GM18867 (cell line): ENCODE results near the gene NTM.

Experiments
- ATAC-seq: cut with Tn5 transposase; IDR thresholded peaks from one replicate; pipeline ENCODE4 v1.9.1; 2021; ENCODE audit warnings: mild to moderate bottlenecking, moderate library complexity; ENCODE audit not compliant: unreplicated experiment

NTM gene

DNA sequence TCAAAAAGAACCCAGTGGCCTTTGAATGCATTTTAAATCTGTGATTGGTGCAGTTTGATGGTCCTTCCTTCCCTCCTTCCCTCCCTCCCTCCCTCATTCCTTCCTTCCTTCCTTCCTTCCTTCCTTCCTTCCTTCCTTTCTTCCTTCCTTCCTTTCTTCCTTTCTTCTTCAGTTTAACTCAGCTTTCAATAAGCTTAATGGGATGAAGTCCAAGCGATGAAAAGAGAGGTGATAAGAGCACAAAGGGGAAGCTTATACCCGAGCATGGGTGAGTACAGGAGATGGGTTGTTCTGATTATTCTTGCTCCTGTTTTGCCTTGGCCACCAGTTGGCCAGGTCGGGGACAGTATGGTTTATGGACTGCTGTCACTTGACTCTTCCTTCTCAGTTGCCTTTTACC, 605.6 kb downstream of the NTM start:
- no peak for ATAC-seq

DNA sequence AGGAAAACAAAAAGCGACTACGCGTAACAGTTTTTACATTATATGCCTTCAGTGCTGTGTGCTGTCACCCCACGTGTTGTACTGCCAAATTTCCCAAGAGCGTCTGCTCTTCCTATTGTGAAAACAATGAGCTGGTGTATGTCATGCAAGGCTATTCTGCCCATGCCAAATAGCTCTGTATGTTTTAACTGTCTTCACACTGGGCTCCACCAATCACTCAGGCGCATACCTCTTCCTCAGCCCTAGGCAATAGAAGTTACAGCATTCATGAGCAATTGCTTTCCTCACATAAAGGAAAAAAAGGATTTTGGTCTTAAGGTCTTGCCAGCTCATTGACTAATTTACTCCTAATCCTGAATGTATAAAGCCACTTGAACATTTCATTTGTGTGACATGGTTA, 606.8 kb downstream of the NTM start:
- no peak for ATAC-seq

DNA sequence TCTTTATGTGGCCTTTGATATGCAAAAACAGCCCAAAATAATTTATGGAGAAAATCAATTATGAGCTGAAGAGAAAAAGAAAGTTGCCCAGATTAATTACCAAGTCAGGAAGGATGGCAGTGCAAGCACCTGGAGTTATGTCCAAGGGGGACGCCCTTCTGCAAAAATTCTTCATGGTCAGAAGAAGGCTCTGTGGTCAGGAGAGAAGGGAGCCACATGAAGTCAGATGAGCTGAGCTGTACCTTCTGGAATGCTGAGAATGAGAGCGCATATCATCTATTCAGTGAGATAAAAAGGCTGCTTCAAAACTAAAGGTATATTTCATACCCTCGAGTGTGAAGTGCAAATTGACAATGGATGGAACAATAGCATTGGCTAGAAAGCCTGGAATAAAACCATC, 607.4 kb downstream of the NTM start:
- ATAC-seq, result no peak

DNA sequence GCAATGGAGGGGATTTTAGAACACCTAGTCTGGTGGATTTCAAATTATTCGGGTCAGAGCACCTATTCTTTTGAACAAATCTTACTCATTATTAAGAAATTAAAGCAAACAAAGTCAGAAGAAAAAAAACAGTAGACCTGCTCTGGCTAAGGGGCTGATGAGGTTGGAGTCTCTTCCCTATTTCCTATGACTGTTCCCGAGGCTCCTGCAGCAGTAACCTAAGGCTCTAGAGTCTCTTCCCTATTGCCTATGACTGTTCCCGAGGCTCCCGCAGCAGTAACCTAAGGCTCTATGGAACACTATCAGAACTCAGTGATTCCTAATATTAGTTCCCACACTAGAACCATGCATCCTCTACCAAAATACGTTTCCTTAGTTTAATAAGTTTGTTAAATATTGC, 607.9 kb downstream of the NTM start:
- no peak for ATAC-seq

DNA sequence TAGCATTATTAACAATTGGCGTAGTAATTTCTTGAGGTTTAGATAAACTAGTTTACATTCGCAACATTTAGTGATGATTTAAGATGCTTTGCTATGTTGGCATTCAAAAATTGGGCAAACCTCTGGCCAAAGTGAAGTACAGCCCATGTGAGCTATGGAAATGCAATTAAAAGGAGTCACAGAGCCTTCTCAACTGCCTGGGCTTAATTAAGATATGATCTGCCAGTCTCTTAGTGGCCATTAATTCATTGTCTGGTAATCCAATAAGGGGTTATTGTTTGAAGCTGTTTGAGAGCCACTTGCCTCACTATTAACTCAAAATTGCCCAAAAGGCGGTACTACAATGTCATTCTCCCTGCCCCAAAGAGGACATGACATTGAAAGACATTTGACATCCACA, 608.9 kb downstream of the NTM start:
- ATAC-seq, result no peak

DNA sequence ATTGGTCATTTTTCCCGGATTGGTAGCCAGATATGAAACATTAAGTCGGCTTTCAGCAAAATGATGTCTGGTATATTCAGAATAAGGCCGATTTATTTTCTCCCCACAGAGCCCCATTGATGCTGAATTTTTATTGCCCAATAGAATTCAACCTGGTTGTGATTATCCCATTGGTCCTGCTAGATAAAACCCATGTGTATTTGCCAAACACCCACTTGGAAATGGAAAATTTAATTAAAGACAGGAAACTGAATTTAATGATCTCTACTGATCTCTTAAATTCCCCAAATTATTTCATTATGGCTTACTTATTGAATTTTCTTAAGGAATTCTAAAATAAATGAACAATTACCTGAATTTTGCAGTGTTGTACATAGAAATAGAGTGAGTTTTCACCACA, 609.8 kb downstream of the NTM start:
- no peak for ATAC-seq

DNA sequence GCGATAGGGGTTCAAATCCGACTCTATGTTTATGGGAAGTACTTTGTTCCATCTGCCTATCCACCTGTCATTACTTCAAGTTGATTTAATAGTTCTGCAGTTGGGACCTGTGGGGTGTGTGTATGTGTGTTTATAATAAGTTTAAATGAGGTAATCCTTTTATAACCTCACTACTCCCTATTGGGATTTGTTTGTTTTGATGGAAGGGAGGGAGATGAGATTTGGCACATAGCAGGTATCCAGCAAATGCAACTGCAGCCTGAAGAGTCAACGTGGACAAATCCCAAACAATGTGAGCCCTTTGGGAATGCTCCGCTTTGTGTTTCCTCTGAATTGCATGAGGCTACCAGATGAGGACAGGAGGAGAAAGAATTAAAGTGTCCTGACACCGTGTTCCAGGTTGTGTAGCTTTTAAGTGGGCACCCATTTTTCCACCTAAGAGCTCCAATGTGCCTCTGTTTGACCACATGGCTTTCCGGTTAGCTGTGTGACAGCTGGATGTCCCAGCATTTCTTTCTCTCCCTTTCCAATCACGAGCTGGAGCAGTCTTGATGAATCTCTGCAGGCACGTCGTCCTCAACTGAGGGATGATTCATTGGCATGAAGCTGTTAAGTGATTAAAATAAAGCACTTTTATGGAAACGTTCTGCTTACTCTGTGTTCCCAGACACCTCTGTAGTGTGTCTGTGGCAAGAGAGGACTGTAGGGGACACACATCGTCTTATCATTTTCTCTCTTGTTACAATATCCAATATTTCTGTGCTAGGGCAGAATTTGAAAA, 610.7 kb downstream of the NTM start:
- ATAC-seq, result no peak

DNA sequence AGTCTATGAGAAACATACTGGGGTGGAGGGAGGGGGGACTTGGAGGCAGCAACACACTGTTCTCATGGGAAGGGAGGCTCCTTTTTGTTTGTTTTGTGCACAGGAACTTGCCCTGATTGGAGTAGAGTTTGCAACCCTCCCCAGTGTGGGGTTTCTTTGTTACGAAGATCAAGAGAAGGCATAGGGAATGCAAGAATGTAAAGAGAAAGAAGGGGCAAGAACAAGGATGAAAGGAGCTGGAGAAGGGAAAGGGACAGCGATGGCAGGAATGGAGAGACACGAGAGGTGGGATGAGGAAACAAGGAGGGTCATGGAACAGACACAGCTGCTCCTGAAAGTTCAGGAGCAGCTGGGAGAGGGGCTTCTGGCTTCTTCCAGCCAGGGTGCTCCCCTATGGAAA, 611.7 kb downstream of the NTM start:
- ATAC-seq, result no peak

DNA sequence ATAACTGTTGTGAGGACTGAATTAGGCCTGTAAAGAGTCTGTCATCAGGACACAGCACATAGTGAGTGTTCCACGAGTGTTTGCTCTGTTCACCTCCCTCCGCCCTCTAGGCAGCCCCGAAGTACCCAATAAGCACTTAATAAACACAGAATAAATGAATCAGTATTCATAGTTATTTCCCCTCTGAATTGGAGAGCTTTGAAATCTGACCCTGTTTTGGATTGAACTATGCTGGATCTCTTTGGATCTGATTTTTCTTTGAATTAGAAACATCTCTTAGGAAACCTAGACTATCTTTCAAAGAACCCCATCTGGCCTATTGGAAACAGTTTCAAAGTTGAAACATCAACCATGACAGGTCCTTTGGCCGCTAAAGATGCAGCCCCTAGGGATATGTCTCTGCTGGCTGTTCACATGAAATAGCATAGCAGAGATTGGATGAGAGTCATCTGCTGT, 615.5 kb downstream of the NTM start:
- no peak for ATAC-seq

DNA sequence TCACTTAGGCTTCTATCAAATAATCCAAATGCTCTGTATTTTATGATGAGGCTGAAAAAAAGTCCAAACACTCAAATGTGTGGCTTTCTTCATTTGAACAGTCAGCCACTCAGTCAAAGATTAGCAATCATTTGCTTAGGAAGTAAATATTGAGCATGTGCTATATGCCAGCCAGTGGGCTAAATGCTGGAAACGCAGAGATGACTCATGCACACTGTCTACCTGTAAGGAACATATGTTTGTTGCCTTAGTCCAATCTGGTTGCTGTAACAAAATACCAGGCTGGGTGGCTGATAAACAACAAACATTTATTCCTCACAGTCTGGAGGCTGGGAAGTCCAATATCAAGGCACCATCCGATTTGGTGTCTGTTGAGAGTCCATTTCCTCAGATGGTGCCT, 617.3 kb downstream of the NTM start:
- no peak for ATAC-seq

DNA sequence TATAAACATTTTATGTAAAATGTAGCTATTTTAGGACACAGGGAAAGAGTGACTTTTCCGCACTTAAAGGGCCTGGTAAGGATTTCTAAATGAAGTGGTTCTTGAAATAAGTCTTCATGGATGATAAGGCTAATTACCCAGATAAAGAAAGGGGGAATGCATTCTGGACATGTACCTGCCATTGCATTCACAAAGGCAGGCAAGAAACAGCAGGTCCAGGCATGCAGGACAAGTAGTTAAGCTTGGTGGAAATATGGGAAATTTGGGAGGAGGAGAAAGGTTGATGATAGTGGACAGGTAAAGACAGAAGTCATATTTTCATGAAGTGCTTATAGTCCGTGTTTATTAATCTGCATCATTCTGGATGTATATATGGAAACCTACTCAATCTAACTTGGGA, 621.2 kb downstream of the NTM start:
- ATAC-seq, result no peak

DNA sequence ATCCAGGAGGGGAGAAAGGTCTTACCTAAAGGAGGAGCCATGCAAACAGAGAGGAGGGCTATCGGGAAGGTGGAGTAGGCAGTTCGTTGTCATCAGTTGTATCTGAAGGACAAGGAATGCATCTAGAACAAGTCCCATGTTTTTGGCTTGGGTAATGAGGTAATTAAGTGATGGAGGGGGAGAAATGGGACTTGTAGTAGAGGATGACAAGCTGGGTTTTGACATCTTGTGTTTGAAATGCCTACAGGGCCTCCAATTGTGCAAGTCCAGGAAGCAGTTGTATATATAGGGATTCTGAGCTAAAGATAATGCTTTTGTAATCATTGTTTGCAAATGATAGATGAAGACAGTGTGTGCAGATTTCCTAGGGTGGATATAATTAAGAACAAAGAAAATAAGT, 622.8 kb downstream of the NTM start:
- no peak for ATAC-seq

DNA sequence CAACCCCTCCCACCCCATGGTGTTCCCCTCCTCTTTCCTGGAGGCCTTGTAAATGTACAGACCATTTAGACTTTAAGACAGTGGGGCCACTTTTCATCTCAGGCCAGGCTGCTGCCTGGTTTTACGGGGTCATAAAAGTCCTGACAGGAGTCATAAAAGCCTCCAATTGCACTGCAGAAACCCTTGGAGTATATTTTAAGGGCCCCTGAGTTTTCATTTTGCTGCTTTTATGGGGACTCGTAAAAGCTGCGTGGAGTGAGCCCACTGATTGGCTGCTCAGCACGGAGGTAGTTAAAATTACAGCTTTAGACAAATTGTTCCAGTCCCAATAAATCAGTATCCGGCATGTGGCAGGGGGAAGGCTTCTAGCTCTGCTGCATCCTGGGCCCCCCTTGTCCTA, 627.6 kb downstream of the NTM start:
- no peak for ATAC-seq

DNA sequence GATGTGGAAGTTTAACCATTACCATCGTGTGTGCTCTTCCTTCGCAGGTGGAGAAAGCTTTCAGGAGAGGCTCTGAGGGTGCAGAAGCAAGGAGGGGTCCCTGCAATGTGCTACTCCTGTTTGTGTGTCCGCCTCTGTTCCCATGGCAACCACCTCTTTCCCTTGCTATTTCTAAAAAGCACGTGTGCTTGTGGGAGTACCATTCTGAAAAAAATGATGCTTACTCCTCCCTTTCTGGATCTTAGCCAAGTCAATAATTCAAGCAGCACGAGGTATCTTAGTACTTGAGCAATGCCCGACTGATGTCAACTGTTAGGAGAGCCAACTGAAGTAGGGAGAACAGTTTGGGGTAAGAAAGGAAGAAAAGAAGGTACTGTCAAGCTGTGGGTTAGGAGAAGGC, 628.7 kb downstream of the NTM start:
- ATAC-seq, result no peak

DNA sequence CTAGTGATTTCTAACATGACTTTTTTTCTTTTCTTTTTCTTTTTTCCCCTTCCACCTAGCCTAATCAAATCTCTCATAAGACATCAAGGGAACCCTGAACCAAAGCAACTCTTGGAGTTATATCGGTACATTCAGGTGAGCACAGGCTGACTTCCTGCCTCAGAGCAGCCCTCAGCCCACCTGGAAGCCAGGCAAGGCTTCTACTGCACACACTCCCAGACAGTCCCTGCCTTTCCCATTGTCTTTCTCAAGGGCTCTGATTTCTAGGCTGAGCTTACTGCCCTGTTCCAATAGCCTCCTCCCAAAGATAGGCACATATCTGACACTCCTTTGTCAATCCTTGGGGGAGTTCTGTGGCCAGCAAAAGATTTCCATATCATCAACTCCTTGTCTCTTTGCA, 629.5 kb downstream of the NTM start:
- no peak for ATAC-seq

DNA sequence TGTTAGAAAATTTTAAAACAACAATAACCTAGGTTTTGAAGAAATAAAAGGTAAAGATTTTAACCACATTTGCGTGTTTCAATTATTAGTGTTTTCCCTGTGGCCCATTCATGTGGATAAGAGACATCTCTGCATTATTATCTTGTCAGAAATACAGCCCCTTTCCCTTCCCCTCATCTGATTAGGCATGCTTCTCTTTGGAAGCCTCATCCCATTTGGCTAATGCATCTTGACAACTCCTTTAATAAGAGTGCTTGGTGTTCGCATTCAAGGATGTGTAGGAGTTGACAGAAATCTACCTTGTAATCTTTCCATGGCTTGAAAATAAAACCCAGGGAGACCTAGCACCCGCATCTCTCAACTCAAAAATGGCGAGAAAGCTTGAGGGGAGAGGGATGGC, 635.5 kb downstream of the NTM start:
- no peak for ATAC-seq

DNA sequence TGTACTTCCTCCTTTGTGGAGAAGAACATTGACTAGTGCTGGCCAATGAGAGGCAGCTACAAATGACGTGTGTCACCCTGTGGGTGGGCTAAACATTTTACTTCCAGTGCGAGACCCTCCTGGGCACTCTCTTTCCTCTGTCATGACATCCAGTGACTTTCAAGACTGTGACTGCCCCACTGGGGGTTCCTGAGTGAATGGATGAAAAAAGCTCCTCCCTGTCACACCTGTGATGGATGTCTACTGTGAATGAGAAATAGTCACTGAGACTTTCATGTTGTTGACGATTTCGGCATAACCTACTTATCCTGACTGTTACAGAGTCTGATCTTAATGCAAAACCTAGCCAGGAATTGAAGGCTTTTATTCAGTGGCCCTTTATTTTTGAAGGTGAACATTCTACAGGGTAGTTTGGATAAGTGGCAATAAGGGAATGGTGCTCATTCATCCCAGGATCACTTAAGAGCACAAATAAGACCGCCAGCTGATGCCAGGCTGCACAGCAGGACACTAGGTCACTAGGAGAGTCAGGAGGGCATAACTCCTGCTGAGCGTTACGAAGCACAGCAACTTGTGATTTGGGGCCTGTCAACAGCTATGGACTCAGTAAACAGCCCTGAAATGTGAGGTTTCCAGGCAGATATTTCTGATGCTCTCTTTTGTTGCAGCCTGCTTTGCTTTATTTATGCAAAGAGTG, 636.6 kb downstream of the NTM start:
- no peak for ATAC-seq

DNA sequence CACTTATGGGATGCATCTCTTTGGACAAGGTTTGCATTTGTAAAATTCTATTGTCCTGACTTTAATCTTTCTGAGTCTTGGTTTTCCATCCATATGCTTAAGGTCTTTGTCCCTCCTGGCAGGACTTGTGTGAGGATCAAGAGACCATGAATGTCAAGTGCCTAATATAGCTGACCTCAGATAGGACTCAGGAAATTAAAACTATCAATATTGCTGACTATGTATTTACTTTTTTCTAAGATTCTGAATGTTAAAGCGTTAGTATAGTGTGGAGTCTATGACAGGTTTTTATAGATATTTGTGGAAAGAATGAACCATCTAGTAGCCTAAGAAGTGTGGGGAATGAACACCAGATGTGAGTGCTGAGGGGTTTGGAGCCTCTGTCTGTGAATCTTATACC, 637.8 kb downstream of the NTM start:
- no peak for ATAC-seq

DNA sequence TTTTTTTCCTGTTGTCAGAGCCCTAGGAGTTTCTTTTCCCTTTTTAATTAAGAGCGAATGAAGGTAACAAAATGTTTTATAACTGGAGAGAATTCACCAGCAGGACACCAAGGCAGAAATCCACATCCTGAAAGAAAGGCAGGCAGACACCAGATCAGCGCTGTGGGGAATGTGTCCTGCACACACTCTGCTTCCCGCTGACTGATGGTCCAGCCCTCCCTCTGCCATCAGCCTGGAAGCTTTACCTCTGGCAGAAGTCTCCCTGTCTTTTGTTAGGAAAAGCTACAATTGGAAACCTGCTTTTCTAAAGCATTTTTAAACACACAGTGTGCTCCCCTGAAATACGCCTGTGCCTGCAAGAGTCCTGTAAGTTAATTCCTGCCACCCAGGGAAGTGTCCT, 638.5 kb downstream of the NTM start:
- no peak for ATAC-seq

DNA sequence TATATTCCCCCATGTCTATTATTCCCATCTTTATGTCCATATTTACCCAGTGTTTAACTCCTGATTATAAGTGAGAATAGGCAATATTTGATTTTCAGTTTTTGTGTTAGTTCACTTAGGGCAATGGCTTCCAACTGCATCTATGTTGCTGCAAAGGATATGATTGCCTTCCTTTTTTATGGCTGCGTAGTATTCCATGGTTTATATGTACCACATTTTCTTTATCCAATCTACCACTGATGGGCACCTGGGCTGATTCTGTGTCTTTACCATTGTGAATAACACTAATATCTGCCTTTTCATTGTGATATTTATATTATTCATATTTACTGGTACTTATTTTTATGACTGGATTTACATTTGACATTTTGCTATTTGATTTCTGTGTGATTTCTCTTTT, 649.6 kb downstream of the NTM start:
- no peak for ATAC-seq

DNA sequence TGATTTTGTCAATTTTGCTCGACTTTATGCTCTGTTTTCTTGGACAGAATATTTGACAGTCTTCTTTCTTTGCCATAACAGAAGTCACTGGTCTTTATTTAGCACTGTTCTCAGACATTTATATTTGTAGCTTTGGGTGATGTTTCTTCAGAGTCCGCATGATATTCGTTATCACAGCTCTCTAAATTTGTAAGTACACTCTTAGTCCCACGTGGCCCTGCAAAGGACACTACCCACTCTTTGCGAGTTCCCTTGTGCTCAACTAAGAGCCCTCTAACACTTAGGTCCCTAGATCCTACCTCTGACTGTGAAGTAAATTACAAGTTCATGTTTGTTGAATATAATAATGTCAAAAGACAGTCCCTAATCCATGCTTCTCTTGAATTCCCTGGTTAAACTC, 651.9 kb downstream of the NTM start:
- ATAC-seq, result no peak

DNA sequence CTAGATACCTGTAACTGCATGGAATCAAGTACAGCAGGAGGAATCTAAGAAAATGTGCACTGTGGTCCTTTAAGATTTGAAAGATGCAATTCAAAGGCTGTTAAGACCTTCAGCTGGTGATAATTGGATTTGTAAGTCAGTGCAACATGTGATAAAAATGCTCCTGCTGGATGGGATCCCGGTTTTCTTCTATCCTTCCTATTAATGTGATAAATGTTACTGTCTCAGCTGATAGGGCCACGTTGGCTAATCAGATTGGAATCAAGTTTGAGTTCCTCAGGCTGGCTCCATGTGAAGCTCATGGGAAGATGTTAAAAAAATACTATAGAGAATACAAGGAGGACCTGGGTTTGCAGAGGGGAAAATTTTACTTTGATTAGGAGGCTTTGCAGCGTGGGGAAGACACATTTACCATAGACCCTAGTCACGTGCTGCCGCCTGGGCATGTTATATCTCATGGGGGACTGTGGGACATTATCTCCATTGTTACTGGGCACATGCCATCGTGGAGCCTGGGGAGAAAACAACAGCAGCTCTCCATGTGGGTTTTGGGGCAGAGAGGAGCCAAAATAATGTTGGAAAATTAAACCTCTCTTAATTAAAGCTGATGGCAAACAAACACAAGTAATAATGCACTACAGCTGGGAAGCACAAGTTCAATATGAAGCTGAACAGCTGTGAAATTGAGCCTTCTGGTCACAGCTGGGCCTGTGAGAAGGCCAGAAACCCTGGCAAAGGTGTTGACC, 652.5 kb downstream of the NTM start:
- no peak for ATAC-seq
